ENCODE results near the gene CDC42EP2. TPM values are rescaled to one million over a fixed set of nuclear protein-coding genes. Genes with fewer than 3 reads are reported as not detected.

The CDC42EP2 gene
- total and polyA plus RNA-seq, 2 of the 13 experiments (the other 11 are each of a cell fraction or from before 2014, with no cell fraction given), result 2.3 to 7.1 TPM

DNA sequence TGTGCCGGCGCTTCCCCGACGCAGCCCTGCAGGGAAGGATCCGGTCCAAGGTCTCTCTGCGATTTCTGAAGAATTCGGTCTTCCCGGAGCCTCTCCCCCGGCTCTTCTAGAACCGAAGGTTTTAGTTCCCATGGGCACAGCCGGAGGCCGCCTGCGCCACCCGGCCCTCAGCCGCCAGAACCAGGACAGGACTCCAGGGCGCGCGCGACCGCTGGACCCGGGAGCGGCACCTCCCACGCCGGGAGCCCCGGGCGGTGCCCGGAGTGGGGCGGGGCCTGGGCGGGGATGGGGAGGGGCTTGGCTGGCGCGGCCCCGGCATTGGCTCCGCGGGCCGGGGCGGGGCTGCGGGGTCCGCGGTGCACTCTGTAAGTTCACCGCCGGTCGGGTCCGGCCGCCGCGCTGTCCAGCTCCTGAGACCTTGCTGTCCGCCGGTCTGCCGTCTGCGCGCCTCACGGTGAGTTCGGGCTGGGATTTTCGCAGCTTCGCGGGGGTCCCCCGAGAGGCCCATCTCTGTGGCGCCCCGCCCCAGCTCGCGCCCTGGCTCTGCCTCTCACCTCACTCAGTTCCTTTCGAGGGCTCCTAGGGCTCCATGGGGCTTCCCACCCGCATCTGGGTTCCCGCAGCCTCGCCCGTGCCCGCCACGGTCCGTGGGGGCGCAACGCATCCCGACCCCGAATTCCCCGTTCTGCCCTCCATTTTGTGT lies at the start of gene CDC42EP2 (continued):
- TF ChIP-seq ZNF552 (CRISPR knock-in tag; IDR thresholded peaks at IDR 0.05; ENCODE audit: borderline replicate concordance) (0 out of 2 replicates have a peak, but pooled peaks have one; percentile 39), JARID2 (CRISPR knock-in tag; IDR thresholded peaks at IDR 0.05; ENCODE audit: insufficient replicate concordance) (no peak), PCBP2 (optimal IDR thresholded peaks at IDR 0.05; ENCODE audit: low read depth, low read length, poor library complexity, severe bottlenecking) (no peak), ATF7 (IDR thresholded peaks at IDR 0.05) (no peak), ATF7 (CRISPR knock-in tag; IDR thresholded peaks at IDR 0.05) (no peak), YEATS4 (CRISPR knock-in tag; IDR thresholded peaks at IDR 0.05; ENCODE audit: borderline replicate concordance) (peak; percentile 75; the same call in 1 of the 2 replicates), MED8 (CRISPR knock-in tag; IDR thresholded peaks at IDR 0.05; ENCODE audit: insufficient replicate concordance) (peak; percentile 43), POLR2AphosphoS2 (IDR thresholded peaks at IDR 0.05; ENCODE audit: low read depth, low read length) (no peak), MAF1 (CRISPR knock-in tag; IDR thresholded peaks at IDR 0.05; ENCODE audit: borderline replicate concordance) (peak; percentile 74; the same call in 1 of the 2 replicates), REXO4 (CRISPR knock-in tag; IDR thresholded peaks at IDR 0.05; ENCODE audit: borderline replicate concordance) (no peak), SP1 (IDR thresholded peaks at IDR 0.05) (no peak), SP1 (CRISPR knock-in tag; IDR thresholded peaks at IDR 0.05) (peak; percentile 41; the same call in 1 of the 2 replicates), ZNF468 (CRISPR knock-in tag; IDR thresholded peaks at IDR 0.05) (no peak), PRDM4 (CRISPR knock-in tag; IDR thresholded peaks at IDR 0.05; ENCODE audit: borderline replicate concordance) (no peak), SOX5 (CRISPR knock-in tag; IDR thresholded peaks at IDR 0.05; ENCODE audit: borderline replicate concordance) (peak; percentile 6; the same call in 1 of the 2 replicates), HNRNPL (IDR thresholded peaks at IDR 0.05; ENCODE audit: low read depth, low read length) (no peak), ZNF672 (CRISPR knock-in tag; IDR thresholded peaks at IDR 0.05) (no peak), POGZ (CRISPR knock-in tag; IDR thresholded peaks at IDR 0.05) (no peak), IKZF1 (IDR thresholded peaks at IDR 0.05) (no peak), PBX2 (CRISPR knock-in tag; IDR thresholded peaks at IDR 0.05) (no peak), CHCHD3 (CRISPR knock-in tag; IDR thresholded peaks at IDR 0.05) (no peak), NFIB (CRISPR knock-in tag; IDR thresholded peaks at IDR 0.05; ENCODE audit: borderline replicate concordance) (no peak), CEBPG (CRISPR knock-in tag; IDR thresholded peaks at IDR 0.05) (no peak)
